ENCODE measurements around the gene KCNA10.
"Not testable (repeated sequence)": the region's sequence is repeated elsewhere in the genome, so short reads cannot be mapped to it uniquely, and the experiment has no call there.

Gene KCNA10

DNA sequence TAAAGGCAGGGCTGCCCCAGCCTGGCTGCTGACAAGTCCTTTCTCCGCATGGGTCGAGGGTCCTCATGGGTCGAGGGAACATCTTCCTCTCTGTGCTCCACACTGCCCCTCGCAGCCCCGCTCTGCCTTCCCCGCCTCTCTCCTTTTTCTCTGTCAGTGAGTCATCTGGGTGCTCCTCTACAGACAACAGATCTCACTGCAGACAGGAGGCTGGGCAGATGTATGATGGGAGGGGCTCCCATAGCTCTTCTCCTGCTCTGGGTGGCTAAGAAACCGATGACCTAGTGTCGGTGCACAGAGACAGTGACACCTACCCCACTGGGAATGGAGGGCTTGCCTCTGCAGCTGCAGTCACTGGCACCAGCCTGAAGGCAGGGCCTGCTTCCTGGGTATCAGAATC lies 5.5 kb downstream of the KCNA10 start:
- Histone ChIP-seq H3K27me3 (ENCODE audit: insufficient read depth, low read length) (peaks cover 25% of the 10 kb centered on the region), H3K4me3 (ENCODE audit: low read depth, low read length) (no peak overlapping the region), H3K36me3 (ENCODE audit: insufficient read depth, low read length) (no peaks in the 10 kb centered on the region), H3K27ac (ENCODE audit: low read depth, low read length) (no peak overlapping the region), H3K79me2 (ENCODE audit: control insufficient read depth, insufficient read depth, low read length, unreplicated experiment) (no peaks in the 10 kb centered on the region), H3K4me1 (ENCODE audit: control insufficient read depth, insufficient read depth, low read length, unreplicated experiment) (no peaks in the 10 kb centered on the region), H2AFZ (ENCODE audit: low read length, unreplicated experiment) (no peak overlapping the region)

DNA sequence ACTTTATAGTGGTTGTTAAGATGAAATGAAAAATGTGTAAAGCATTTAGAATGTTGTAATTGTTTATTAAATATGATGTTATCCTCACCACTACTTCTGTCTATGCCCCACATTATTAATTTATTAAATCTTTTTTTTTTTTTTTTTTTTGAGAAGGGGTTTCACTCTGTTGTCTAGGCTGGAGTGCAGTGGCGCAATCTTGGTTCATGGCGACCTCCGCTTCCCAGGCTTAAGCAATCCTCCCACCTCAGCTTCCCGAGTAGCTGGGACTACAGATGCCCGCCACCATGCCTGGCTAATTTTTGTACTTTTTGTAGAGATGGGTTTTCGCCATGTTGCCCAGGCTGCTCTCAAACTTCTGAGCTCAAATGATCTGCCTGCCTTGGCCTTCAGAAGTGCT lies 7.5 kb downstream of the KCNA10 start:
- no peaks in the 10 kb centered on the region for H3K79me2 ChIP-seq (ENCODE audit: control insufficient read depth, insufficient read depth, low read length, unreplicated experiment)
- H3K4me3 ChIP-seq (ENCODE audit: low read depth, low read length), result no peak overlapping the region
- peaks cover 23% of the 10 kb centered on the region for H3K27me3 ChIP-seq (ENCODE audit: insufficient read depth, low read length)
- no peaks in the 10 kb centered on the region for H3K36me3 ChIP-seq (ENCODE audit: insufficient read depth, low read length)
- no peak overlapping the region for H2AFZ ChIP-seq (ENCODE audit: low read length, unreplicated experiment)
- no peak overlapping the region for H3K27ac ChIP-seq (ENCODE audit: low read depth, low read length)
- H3K4me1 ChIP-seq (ENCODE audit: control insufficient read depth, insufficient read depth, low read length, unreplicated experiment), result no peaks in the 10 kb centered on the region

DNA sequence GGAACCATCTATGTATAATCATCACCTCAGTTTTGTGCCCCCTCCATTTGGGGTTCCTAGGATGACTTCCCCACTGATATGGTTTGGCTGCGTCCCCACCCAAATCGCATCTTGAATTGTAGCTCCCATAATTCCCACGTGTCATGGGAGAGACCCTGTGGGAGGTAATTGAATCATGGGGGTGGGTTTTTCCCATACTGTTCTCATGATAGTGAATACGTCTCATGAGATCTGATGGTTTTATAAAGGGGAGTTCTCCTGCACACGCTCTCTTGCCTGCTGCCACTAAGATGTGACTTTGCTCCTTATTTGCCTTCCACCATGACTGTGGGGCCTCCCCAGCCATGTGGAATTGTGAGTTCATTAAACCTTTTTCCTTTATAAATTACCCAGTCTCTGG lies 8.1 kb downstream of the KCNA10 start:
- H3K27me3 ChIP-seq (ENCODE audit: insufficient read depth, low read length), result peaks cover 20% of the 10 kb centered on the region
- not testable (repeated sequence) for H2AFZ ChIP-seq (ENCODE audit: low read length, unreplicated experiment); H3K36me3 ChIP-seq (ENCODE audit: insufficient read depth, low read length); H3K4me1 ChIP-seq (ENCODE audit: control insufficient read depth, insufficient read depth, low read length, unreplicated experiment); H3K27ac ChIP-seq (ENCODE audit: low read depth, low read length); H3K79me2 ChIP-seq (ENCODE audit: control insufficient read depth, insufficient read depth, low read length, unreplicated experiment); H3K4me3 ChIP-seq (ENCODE audit: low read depth, low read length)

DNA sequence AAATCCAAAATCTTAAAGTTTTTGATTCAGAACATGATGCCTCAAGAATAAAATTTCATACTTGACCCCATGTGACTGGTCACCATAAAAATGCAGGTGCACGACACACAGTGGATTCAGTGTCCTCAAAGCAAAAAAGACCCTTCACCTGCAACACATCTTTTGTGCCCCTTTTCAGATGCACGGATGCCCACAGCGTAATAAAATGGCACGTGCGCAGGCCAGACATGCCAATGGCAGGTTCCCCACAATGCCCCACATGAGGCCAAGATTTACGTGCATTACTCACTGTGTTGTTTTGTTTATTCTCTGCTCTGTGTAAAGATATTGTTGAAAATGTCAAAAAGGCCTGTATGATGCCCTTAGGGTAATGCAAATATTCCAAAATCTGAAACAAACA lies 9.3 kb downstream of the KCNA10 start:
- Histone ChIP-seq H3K27me3 (ENCODE audit: insufficient read depth, low read length) (peaks cover 30% of the 10 kb centered on the region), H3K4me1 (ENCODE audit: control insufficient read depth, insufficient read depth, low read length, unreplicated experiment) (no peaks in the 10 kb centered on the region), H3K27ac (ENCODE audit: low read depth, low read length) (no peak overlapping the region), H3K36me3 (ENCODE audit: insufficient read depth, low read length) (no peaks in the 10 kb centered on the region), H3K4me3 (ENCODE audit: low read depth, low read length) (no peak overlapping the region), H2AFZ (ENCODE audit: low read length, unreplicated experiment) (no peak overlapping the region), H3K79me2 (ENCODE audit: control insufficient read depth, insufficient read depth, low read length, unreplicated experiment) (no peaks in the 10 kb centered on the region)

DNA sequence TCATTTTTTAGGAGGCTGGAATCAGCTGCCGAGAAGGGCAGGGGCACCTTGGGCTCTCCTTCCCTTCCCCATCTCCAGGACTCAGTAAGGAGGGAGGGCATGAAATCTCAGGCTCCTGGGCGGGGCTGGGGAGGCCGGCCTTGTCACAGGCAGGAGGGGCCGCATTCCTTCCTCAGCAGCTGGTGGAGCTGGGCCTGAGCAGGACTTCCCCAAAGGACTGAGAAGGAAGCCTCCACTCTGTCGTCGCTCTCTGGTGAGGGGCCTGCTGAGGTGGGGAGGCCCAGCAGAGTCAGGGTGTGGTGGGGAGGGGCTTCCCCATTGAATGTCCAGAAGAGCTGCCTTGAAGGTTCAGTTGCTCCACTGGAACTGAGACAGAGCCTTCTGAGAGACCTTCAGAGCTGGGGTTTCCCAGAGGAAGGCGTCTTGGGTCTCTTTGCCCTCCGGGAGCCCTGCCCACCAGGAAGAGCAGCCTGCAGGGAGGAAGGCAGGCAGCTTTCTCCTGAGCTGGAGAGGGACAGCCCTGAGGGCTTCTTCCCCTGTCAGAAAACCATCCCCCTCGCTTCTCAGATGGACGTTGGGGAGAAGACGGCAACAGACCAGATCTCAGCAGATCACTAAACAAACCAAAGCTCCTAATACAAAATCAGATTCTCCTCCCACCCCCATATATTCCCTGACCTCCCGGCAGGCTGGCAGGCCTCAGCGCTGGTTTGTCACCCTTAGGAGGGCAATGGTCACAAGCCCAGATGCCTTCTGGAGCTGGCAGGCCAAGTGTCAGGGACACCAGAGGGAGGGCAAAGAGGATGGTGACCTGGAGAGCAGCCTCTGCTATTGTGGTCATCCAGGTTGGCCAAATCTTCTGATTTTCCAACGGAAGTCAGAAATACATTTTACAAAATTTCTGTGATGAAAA lies 10.7 kb downstream of the KCNA10 start:
- Histone ChIP-seq H3K27ac (ENCODE audit: low read depth, low read length) (no peak overlapping the region), H3K79me2 (ENCODE audit: control insufficient read depth, insufficient read depth, low read length, unreplicated experiment) (no peaks in the 10 kb centered on the region), H2AFZ (ENCODE audit: low read length, unreplicated experiment) (no peak overlapping the region), H3K4me3 (ENCODE audit: low read depth, low read length) (no peak overlapping the region), H3K4me1 (ENCODE audit: control insufficient read depth, insufficient read depth, low read length, unreplicated experiment) (no peaks in the 10 kb centered on the region), H3K36me3 (ENCODE audit: insufficient read depth, low read length) (no peaks in the 10 kb centered on the region), H3K27me3 (ENCODE audit: insufficient read depth, low read length) (peaks cover 44% of the 10 kb centered on the region)

DNA sequence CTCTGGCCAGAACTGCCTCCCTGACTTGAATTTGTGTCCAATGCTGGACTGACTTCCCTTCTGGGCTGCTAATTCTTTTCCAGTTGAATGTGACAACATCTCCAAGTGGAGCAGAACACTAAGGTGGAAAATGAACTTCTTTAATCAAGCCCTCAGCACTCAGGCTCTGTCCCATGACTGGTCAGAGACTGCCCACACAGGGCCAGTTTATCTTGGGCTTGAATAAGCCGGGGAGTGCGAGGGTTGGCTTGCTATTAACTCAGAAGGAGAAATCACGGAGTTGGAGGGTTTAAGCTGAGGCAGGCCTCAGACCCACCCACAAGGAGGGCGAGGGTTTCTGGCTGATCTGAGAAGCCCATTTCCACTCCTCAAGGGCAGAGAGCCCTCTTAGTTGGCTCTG lies 12.4 kb downstream of the KCNA10 start:
- no peak overlapping the region for H3K4me3 ChIP-seq (ENCODE audit: low read depth, low read length)
- no peak overlapping the region for H2AFZ ChIP-seq (ENCODE audit: low read length, unreplicated experiment)
- H3K4me1 ChIP-seq (ENCODE audit: control insufficient read depth, insufficient read depth, low read length, unreplicated experiment), result no peaks in the 10 kb centered on the region
- peaks cover 60% of the 10 kb centered on the region for H3K27me3 ChIP-seq (ENCODE audit: insufficient read depth, low read length)
- no peak overlapping the region for H3K27ac ChIP-seq (ENCODE audit: low read depth, low read length)
- H3K79me2 ChIP-seq (ENCODE audit: control insufficient read depth, insufficient read depth, low read length, unreplicated experiment), result no peaks in the 10 kb centered on the region
- no peaks in the 10 kb centered on the region for H3K36me3 ChIP-seq (ENCODE audit: insufficient read depth, low read length)

DNA sequence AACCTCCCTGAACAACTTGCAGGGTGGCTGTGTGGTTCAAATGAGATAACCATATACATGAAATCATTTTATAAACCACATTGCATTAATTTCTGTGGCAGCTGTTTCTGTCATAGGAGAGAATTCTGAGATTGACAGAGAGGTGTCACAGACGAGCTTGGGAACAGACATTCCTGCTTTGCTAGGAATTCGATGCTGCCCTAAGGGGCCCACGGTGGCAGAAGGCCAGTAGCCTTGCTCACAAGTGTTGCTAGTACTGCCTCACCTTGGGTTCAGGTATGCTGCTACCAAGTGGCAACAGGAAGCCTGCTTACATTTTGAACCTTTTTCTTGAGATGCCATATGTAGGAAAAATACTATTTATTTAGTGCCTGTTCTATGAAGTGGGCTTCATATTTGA lies 13.4 kb downstream of the KCNA10 start:
- no peaks in the 10 kb centered on the region for H3K4me1 ChIP-seq (ENCODE audit: control insufficient read depth, insufficient read depth, low read length, unreplicated experiment)
- H3K79me2 ChIP-seq (ENCODE audit: control insufficient read depth, insufficient read depth, low read length, unreplicated experiment), result no peaks in the 10 kb centered on the region
- no peak overlapping the region for H3K27ac ChIP-seq (ENCODE audit: low read depth, low read length)
- no peaks in the 10 kb centered on the region for H3K36me3 ChIP-seq (ENCODE audit: insufficient read depth, low read length)
- H2AFZ ChIP-seq (ENCODE audit: low read length, unreplicated experiment), result no peak overlapping the region
- peaks cover 62% of the 10 kb centered on the region for H3K27me3 ChIP-seq (ENCODE audit: insufficient read depth, low read length)
- H3K4me3 ChIP-seq (ENCODE audit: low read depth, low read length), result no peak overlapping the region

DNA sequence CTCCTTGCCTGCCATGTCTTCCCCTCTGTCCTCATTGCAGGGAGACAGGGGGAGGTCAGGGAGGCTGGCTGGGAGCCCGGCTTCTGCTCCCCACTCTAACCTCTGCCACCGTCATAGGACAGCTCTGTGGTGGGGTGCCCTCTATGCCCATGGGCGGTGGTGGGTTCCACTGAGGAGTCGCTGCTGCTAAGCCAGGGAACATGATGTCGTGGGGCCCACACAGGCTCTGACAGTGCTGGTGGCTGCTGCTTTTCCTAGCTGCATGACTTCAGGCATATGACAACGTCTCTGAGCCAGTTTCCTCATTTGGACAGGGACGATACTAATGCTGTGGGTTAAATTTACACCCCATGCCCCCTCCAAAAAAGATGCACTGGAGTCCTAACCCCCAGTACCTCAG lies 14.7 kb downstream of the KCNA10 start:
- no peak overlapping the region for H2AFZ ChIP-seq (ENCODE audit: low read length, unreplicated experiment)
- H3K4me3 ChIP-seq (ENCODE audit: low read depth, low read length), result no peak overlapping the region
- H3K36me3 ChIP-seq (ENCODE audit: insufficient read depth, low read length), result no peaks in the 10 kb centered on the region
- no peak overlapping the region for H3K27ac ChIP-seq (ENCODE audit: low read depth, low read length)
- H3K4me1 ChIP-seq (ENCODE audit: control insufficient read depth, insufficient read depth, low read length, unreplicated experiment), result no peaks in the 10 kb centered on the region
- no peaks in the 10 kb centered on the region for H3K79me2 ChIP-seq (ENCODE audit: control insufficient read depth, insufficient read depth, low read length, unreplicated experiment)
- peaks cover 70% of the 10 kb centered on the region for H3K27me3 ChIP-seq (ENCODE audit: insufficient read depth, low read length)

DNA sequence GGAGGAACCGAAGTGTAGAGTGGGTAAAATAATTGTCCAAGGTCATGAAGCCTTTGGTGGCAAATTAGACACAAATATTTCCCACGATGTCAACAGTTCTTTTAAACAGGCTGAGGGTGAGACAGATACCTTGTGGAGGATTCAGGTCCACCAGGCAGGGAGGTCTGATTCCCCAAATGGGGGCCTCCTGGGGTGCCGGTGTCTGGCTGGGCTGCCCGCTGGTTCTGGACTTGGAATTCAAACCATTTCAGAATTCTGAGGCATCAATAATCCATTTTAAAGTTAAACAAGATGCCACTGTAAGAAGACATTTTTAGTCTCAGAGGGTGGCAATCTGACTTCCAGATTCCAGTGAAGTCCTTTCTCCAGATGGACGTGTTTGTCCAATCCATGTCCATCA lies 15.5 kb downstream of the KCNA10 start:
- Histone ChIP-seq H2AFZ (ENCODE audit: low read length, unreplicated experiment) (no peak overlapping the region), H3K4me3 (ENCODE audit: low read depth, low read length) (no peak overlapping the region)

DNA sequence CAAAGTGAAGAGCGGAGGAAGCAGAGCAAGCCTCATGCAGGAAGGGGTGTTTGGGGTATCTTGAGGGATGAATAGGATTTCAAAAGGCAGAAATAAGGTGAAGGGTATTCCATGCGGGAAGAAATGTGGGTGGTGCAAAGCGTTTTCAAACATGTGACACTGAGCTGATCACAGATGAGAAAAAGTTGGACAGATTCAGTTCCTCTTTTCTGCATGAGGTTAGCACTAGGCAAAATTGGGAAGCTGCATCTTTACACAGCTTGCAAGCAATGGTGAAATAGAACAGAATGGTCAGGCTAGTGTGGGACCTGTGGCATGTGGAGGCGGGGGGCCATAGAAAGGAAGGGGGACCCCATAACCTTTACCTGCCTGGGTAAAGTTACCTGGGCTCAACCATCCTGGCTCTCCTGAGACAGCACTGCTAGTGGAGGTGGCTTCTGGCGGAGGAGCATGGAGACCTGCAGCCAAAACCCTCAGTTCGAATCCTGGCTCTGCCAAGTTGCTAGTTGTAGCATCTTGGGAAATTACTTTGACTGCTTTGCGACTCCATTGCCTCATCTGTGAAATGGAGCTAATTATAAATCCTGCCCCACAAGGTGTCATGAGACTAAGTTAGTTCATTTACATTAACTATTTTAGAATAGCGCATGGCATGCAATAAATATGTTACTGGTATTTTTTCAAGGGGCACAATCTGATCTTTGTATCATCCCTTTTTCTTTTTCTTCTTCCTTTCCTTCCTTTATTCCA lies 16.4 kb downstream of the KCNA10 start:
- Histone ChIP-seq H3K27ac (ENCODE audit: low read depth, low read length) (no peak overlapping the region), H3K36me3 (ENCODE audit: insufficient read depth, low read length) (no peaks in the 10 kb centered on the region), H3K4me1 (ENCODE audit: control insufficient read depth, insufficient read depth, low read length, unreplicated experiment) (no peaks in the 10 kb centered on the region), H3K79me2 (ENCODE audit: control insufficient read depth, insufficient read depth, low read length, unreplicated experiment) (no peaks in the 10 kb centered on the region), H3K4me3 (ENCODE audit: low read depth, low read length) (no peak overlapping the region), H3K27me3 (ENCODE audit: insufficient read depth, low read length) (peaks cover 64% of the 10 kb centered on the region), H2AFZ (ENCODE audit: low read length, unreplicated experiment) (no peak overlapping the region)

More for the DNA sequence above, 15.5 kb downstream of the KCNA10 start:
- Histone ChIP-seq H3K4me1 (ENCODE audit: control insufficient read depth, insufficient read depth, low read length, unreplicated experiment) (no peaks in the 10 kb centered on the region), H3K79me2 (ENCODE audit: control insufficient read depth, insufficient read depth, low read length, unreplicated experiment) (no peaks in the 10 kb centered on the region), H3K27me3 (ENCODE audit: insufficient read depth, low read length) (peaks cover 70% of the 10 kb centered on the region), H3K27ac (ENCODE audit: low read depth, low read length) (no peak overlapping the region), H3K36me3 (ENCODE audit: insufficient read depth, low read length) (no peaks in the 10 kb centered on the region)

All from ACC112 (cell line).